Hematopoietic multipotent progenitor cell treated with erythropoietin and hydrocortisone succinate and interleukin-3 and kit ligand, for 6 days (in vitro differentiated cells): ENCODE measurements around the gene SLC38A1.
"Not testable (repeated sequence)": the region's sequence is repeated elsewhere in the genome, so short reads cannot be mapped to it uniquely, and the experiment has no call there.

Experiments
- DNase-seq: peaks from one replicate; pipeline ENCODE4 v3.0.0-alpha.2; 2015

Gene SLC38A1

DNA sequence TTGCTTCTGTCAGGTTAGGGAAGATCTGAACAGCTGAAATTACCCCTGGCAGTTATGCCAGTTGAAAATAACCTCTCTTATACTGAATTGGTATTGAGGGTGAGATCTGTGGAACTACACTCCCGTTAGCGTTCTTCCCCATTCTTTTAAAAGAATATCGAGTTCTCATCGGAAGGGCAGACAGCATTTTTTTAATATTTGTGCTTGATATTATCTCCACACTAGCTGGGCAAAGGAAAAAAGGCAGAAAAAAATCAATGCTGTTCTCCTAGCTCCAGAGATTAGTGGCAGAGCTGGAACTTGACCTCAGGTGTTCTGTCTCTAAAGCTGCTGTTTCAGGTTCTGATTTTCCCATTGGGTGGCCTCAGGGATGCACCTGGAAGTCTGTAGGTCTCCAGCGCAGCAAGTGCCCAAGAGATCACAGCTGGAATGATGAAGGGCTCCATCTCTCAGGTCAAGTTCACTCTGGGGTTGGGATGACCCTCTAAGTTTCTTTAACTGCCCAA lies 67.5 kb downstream of the SLC38A1 start:
- DNase-seq, result no peak

DNA sequence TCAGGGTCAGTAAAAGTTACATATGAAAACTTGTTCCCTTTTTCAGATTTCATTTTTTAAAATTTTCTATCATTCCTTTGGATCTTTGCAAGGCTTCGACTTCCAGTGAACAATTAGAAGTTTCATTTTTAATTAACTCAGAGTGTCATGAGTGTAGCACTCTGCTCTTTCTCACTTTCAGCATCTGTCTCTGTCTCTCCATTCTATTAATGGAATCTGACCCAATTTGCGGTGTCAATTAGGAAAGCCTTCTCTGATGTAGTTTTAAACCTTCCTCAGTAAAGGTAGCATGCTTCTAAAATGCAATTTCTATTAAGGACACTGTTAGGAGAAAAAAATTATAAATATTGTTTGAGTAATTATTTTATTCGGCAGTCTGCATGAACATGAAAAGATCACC lies 68.3 kb downstream of the SLC38A1 start:
- no peak for DNase-seq

DNA sequence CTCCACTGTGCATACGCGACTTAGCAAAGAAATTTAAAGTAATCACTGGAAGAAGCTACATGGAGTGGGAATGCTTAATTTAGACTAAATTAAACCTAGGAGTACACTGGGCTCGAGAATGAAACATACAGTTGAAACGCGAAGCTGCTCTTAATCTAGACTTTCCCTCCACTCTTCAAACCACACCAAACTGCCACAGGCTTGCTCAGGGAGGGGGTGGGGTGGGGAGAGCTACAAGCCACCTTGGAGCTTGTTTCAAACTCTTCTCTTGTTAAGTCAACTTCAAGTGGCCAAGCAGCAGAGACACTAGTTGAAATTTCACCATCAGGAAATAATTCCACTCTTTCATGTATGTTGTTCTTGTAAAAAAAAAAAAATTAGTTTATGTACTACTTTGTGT lies 69.9 kb downstream of the SLC38A1 start:
- DNase-seq, result no peak

DNA sequence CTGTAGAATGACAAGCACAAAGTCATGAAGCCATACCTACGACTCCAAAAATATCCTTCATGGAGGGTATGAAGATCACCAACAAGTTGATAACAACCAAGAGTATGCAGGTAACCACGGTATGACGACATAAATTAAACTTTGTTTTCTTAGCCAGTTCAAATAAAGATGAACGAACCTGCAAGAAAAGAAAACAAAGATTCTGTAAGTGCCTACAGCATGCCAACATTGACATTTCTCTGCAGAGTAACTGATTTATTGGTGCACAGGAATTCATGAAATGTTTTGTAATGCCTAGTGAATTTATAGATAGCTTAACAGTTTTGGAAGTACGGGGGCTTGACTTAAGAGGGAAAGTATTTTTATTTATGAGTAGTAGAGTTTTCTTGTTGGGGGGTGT lies 71.0 kb downstream of the SLC38A1 start:
- no peak for DNase-seq

DNA sequence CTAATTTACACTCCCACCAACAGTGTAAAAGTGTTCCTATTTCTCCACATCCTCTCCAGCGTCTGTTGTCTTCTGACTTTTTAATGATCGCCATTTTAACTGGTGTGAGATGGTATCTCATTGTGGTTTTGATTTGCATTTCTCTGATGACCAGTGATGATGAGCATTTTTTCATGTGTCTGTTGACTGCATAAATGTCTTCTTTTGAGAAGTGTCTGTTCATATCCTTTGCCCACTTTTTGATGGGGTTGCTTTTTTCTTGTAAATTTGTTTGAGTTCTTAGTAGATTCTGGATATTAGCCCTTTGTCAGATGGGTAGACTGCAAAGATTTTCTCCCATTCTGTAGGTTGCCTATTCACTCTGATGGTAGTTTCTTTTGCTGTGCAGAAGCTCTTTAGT lies 78.3 kb downstream of the SLC38A1 start:
- DNase-seq, result not testable (repeated sequence)

DNA sequence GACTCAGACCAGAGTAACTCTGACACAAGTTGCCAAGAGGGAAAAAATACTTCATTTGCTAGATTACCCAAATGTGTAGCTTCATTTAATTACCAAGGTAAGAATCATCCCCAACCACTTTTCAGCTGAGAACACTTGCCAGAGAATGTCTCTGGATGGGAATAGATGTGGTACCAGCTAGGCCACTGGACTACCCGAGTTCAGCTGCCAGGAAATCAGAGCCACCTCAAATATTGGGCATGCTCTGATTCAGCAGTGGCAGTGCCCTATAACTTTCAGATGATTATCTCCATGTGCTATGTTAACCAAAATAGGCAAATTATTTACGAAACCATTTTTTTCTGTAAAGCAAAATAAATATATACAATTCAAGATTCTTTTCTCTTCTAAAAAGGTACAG lies 80.7 kb downstream of the SLC38A1 start:
- no peak for DNase-seq

DNA sequence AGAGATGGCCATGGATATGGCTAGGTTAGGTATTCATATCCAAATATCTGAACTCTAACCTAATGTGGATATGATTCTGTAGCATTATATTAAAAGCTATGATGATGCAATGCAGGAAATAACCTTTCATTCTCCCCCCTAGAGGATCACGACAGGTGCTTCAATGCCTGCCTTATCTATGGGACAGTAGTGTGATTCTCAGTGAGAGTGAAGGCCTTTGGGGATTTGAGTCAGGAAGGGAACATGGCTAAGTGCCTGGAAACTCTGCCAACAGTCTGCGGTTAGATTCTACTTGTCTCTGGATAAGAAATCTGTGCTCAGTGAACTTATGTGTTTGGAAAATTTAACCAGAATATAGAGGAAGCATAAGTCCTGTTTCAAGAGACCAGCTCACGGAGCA lies 81.8 kb downstream of the SLC38A1 start:
- no peak for DNase-seq

DNA sequence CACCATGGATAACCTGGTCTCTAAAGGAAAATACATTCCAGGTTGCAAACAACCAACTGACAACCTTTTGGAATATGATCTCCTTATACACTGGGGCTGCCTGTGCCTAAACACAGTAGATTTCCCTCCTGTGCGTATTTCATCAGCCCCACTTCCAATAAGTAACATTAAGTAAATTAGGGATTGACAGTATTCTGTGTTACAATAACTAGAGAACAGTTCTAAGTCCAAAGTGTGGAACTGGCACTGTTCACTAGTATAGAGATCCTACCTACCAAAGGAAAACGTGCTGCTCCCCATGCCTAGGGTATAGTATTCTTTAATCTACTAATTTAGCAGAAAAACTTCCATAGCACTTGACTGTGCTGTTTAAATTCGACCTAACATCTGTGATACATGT lies 82.8 kb downstream of the SLC38A1 start:
- no peak for DNase-seq

DNA sequence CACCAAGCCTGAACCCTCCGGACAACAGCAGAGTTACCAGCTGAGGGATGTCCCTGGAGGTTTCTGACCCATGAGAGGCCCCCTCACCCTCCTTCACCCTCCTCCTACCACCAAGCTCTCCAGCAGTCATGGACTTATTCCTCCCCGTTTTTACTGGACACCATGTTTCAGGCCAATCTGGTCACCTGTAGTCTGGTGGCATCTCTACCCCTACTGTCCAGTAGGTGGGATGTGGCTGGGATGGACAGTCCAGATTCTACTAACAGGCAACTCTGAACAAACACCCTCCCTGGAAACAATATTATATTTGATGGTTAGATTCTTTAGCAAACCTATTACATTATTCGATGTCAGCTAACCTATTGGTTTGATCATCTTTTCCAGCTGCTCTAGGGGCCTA lies 83.2 kb downstream of the SLC38A1 start:
- DNase-seq, result no peak

DNA sequence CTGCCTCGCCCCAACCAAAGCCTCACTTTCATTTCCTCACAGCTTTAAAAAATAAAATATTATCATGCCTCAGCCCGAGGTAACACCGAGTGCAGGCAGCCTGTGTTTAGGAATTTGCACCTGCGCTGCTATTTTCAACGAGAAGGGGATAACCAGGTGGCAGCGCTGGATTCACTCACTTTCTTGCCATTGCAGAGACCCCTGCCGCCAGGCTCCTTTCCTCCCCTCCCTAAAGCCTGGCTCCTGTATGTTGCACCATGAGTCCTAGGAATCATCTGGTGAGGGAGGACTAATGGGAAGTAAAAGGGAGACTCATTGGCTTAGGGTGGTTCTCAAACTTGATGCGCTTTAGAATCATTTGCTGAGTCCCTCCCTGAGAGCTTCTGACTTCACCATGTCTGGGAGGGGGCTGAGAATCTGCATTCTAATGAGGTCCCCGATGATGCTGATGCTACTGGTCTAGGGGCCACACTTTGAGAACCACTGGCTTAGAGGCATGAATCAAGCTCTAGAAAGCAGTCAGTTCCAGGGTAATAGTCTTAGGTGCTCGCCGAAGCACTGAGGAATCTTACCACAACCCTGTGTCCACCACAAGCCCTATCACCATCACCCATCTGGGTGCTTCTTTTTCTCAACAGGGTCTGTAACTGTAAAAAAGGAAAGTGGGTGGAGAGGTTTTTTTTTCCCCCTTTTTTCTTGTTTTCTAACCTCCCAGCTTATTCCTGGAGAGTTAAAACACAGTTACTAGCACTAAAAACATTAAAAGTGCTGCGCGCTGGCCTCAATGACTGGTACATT lies 83.8 kb downstream of the SLC38A1 start:
- peak; percentile 50 for DNase-seq

DNA sequence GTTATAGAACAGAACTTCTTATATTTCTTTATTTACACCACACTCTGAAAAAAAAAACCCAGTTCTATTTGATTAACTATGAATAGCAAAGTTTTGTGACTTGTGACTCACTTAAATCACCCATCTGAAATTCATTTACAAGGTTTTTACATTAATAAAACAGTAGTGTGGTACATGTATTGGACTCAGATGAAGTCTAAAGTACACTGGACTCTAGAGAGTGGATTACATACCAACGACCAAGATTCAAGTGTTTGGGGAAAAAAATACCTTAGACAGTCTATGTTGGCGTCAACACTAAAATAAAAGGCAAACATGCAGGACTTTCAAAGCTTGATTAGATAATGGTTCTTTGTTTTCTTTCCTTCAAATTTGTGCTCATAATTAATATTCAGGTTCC lies 85.7 kb downstream of the SLC38A1 start:
- no peak for DNase-seq

DNA sequence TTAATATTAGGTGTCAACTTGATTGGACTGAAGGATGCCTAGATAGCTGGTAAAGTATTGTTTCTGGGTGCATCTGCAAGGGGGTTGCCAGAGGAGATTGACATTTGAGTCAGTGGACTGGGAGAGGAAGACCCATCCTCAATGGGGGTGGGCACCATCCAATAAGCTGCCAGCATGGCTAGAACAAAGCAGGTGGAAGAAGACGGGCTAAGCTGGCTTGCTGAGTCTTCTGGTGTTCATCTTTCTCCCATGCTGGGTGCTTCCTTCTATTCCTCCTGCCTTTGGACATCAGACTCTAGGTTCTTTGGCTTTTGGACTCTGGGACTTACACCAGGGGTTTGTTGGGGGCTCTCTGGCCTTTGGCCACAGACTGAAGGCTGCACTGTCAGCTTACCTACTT lies 87.4 kb downstream of the SLC38A1 start:
- DNase-seq, result no peak

DNA sequence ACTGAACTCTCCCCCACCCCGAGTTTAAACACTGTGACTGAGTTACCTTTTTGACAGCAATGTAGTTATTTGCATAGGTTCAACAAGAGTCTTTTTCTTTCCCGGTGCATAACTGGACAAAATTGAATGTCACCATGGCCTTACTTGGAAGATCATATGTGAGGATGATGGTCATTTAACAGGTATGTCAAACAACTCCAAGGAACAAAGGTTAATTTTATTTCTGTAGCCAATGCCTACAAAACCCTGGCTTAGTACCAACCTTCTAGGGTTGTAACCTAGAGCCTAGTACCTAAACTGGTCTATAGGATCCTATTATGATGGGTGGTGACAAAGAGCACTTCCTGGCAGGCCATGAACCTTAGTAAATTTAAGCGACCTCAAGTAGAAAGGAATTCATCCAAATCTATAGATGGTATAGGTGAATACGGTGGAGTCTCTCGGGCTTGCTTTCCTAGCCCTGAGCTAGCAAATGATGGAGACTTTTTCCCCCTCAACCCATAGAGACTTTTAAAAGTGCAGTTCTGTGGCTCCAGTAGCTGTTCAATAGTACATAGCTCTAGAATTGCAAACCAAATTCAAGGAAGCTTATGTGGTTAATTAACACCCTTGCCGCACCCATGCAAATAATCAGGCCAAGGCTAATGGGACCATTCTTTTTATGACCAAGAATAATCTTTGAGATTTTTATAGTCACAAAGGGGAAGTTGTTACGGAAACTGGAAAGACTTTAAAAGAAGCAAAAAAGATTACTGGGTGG lies 89.0 kb downstream of the SLC38A1 start:
- no peak for DNase-seq

DNA sequence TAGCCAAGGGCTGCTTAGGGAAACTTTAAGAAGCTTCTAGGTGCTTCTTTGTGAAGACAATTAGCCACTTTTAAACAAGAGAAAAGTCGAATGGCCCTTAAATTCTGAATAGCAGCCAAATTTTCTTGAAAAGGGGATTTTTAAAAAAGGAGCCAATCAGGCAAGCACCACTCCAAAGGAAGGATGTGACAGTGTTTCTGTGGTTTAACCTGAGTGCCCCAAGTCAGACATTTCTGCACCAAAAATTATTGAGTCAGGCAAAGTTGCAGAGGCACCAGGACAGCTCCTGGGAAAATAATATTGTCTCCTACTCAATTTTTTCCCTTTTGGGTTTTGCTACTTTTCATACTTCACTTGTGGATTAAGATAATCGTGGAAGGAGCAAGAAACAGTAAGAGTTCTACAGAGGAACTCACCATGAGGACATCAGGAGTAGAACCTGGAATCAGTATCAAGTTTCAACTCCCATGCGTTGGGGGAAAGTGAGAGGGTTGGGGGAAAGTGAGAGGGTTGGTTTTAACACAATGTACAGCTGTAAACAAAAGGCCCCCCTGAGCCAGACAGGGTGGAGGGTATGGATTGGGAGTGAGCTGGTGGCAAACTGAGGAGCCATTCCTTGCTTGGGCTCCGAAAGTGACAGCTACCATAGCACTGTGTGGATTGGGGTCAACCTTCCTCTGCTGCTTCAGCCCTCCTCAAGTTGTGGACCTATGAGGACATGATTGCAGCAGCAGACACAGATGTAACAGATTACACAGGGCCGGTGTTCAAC lies 90.8 kb downstream of the SLC38A1 start:
- no peak for DNase-seq

DNA sequence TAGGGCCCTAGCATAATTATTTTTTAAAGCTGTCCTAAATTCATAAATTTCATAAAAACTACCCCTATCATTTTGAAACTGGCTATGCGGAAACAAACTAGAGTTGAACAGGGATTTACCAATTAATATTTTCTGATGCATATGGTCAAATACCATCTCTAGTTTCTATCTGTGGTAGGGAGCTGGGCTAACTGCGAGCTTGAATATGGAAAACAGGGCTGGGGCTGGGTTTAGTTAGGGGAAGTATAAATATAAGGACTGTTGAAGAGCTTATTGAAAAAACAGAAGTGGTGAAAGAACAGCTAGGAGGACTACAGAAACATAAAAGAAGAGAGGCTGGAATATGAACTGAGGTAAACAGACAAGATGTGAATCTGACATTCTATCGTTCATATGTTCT lies 91.8 kb downstream of the SLC38A1 start:
- peak; percentile 41 for DNase-seq

DNA sequence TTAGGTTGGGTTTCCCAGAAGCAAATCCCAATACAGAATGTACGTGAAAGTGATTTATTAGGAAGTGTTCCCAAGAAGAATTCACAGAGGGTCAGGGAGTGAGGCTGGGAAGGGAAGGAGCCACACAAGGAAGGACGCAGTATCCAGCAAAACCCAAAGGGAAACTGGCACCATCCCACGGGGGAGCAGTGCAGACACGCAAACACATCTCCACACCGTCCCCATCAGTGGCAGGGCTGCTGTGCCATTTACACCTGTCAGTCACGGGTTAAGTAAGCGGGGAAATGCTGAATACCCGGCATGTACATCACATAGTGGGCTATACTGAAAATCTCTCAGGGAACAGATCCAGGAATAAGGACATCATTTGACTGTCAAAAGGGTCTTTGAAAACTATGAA lies 93.9 kb downstream of the SLC38A1 start:
- DNase-seq, result no peak

DNA sequence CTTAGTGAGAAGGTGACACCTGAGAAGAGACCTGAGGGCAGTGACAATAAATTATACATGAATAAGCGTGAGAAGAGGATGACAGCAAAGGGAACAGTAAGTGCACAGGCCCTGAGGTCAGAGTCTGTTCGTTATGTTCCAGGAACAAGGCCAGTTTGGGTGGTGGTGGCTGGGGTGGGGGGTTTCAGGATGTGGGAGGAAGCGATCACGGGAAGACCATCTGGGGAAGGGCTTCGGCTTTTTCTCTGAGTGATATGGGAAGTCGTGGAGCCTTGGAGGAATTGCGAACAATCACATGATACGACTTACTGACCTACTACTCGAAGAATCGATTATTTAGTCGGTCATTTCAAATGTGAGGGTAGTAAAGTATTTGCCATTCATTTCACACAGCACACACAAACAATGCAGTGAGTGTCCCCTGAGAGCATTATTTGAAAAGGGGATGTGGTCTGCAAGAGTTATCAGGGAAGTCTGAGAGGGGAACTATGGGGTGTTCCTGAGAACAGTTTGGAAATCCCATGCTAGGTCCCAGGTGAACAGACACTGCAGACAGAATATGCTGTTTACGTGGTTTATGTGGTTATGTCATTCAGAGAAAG lies 94.7 kb downstream of the SLC38A1 start:
- DNase-seq, result peak; percentile 29

DNA sequence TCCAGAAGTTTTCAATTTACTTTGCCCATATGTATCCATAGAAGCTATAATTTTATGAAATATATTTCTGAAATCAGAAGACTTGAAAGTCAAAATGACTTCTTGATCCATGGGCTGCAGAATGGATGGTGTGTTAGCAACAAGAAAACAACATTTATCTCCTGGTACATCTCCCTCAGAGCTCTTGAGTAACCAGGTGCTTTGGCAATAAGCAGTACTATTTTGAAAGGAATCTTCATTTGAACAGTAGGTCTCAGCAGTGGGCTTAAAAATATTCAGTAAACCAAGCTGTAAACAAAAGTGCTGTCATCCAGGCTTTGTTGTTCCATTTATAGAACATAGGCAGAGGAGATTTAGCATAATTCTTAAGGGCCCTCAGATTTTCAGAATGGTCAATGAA lies 100.4 kb downstream of the SLC38A1 start:
- no peak for DNase-seq

DNA sequence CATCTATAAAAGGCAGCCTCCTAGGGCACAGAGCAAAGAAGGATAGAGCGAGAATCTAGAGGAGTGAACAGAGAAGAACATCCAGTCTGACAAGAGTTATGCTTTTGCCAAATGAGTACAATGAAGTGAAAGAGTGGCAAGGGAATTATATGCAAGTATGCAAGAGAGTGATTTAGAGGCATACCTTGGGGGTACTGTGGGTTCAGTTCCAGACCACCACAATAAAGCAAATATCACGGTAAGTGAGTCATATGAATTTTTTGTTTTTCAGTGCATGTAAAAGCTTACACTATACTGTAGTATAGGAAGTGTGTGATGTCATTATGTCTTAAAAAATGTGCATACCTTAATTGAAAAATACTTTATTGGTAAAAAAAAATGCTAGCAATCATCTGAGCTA lies 101.4 kb downstream of the SLC38A1 start:
- no peak for DNase-seq

DNA sequence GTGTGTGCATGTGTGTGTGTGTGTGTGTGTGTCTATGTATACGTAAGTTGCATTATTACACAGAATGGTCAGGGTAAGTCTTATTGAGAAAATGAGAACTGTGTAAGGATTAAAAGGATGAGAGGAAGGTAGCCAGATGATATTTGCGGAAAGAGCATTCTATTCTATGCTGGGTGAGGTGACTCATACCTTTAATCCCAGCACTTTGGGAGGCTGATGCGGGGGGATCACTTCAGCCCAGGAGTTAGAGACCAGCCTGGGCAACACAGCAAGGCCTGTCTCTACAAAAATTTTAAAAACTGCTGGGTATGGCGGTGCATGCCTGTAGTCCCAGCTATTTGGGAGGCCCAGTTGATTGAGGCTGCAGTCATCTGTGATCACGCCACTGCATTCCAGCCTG lies 103.7 kb downstream of the SLC38A1 start:
- no peak for DNase-seq

DNA sequence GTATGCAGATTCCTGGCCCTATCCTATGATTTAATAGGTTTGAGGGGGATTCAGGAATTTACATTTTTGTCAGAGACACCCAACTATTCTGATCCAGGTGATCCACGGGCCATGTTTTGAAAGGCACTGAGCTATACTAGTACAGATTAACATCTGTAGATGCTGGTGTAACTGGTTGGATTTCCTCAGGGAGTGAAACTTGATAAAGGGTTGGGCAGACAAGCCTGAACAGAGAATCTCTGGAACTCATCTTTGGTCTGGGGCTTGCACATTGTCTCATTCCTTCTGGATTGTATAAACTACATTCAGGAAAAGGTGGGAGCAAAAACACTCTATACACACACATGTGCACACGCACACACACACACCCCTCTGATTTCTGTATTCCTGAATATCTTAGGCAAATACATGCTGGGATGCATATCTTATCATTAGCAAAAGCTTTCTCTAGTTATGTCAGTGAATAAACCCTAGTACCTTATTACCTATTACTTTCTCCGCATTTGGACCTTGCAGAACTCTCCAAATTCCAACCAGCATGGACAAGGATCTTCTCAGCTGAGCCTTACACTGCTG lies 104.6 kb downstream of the SLC38A1 start:
- no peak for DNase-seq

DNA sequence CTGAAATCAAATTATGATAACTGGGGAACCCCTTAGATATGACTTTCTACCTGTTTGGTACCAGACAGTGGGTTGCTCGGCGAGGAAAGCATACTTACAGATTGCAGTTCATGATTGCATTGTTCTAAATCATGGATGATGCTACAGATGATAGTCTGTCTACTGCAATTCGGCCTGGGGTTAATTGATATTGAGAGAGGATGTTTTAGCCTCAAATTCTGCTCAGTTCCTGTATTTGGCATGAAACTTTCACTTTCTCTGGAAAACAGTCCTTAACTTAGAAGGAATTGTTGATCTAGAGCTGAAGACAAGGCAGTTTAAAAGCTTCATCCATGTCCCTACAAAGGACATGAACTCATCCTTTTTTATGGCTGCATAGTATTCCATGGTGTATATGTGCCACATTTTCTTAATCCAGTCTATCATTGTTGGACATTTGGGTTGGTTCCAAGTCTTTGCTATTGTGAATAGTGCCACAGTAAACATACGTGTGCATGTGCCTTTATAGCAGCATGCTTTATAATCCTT lies 106.2 kb downstream of the SLC38A1 start:
- not testable (repeated sequence) for DNase-seq
